Sigmoid colon (tissue), 3 donors: Measurements from ENCODE around the gene C6orf58.

Source experiments
- POLR2A ChIP-seq, 2 donors: fragments of 450-650 bp; IDR thresholded peaks; one replicate each; pipeline ENCODE4 v1.6.1; 2016; ENCODE audit warnings: antibody characterized with exemption in 2 of 2, mild to moderate bottlenecking in 2 of 2, moderate library complexity in 2 of 2
- TF ChIP-seq, protein P1 (sequence below), 4 experiments: fragments of 450-650 bp in 3 of 4; fragments of 200-600 bp in 1 of 4; IDR thresholded peaks; one replicate each; pipeline ENCODE4 v1.5.1; 2016 to 2019; ENCODE audit warnings: antibody characterized with exemption in 4 of 4, mild to moderate bottlenecking in 3 of 4, moderate library complexity in 2 of 4

DNA sequence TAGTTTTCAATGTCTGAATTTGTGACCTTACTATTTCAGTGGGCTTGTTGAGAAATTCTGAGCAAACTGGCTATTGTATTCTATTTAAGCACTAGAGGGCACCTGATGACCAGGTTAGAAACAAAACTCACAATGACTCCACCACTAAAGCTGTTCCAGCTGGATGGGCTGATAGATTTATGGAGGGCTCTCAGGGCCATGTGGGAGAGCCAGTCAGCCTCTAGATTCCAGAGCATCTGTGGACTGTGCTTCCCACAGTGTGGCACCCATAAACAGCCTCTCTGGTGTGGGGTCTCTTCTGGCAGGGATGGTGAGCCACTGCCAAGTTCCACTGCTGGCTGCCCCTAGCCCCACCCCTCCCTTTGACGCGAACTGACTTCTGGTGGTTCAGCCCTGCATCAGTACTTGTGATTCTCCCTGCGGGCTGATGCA is 29.2 kb downstream of the C6orf58 start:
- TF ChIP-seq, protein P1, sequence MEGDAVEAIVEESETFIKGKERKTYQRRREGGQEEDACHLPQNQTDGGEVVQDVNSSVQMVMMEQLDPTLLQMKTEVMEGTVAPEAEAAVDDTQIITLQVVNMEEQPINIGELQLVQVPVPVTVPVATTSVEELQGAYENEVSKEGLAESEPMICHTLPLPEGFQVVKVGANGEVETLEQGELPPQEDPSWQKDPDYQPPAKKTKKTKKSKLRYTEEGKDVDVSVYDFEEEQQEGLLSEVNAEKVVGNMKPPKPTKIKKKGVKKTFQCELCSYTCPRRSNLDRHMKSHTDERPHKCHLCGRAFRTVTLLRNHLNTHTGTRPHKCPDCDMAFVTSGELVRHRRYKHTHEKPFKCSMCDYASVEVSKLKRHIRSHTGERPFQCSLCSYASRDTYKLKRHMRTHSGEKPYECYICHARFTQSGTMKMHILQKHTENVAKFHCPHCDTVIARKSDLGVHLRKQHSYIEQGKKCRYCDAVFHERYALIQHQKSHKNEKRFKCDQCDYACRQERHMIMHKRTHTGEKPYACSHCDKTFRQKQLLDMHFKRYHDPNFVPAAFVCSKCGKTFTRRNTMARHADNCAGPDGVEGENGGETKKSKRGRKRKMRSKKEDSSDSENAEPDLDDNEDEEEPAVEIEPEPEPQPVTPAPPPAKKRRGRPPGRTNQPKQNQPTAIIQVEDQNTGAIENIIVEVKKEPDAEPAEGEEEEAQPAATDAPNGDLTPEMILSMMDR (IDR thresholded peaks at IDR 0.05): peak in 2 of 4 experiments; percentile 15 to 23
- no peak for TF ChIP-seq POLR2A (IDR thresholded peaks at IDR 0.05)
